ENCODE results near the gene TRAPPC11. TPM values are rescaled to one million over a fixed set of nuclear protein-coding genes. Genes with fewer than 3 reads are reported as not detected.

TRAPPC11 gene
- total and polyA plus RNA-seq, 2 experiments from 2014 or later, result 15.0 to 42.7 TPM

DNA sequence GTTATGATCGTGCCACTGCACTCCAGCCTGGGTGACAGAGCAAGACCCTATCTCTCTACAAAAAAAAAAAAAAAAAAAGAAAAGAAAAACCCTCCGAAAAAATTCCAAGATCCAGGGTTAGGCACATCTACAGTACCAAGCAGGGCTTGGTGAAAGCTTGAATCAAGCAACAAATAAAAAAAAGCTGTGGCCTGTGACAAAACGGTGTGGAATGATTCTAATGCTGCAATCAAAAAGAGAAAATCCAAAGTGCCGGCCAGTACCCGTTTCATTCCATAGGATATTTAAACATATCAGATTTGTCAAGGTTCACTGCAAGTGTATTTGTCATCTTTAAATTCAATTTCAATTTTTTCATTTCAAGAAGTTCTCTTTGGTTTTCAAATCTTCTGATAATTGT, 20.7 kb upstream of the TRAPPC11 start:
- peak overlapping the region; percentile 46; the same call in 1 of the 2 replicates for H3K27ac ChIP-seq (ENCODE audit: low read depth)
- no peak for DNase-seq (ENCODE audit: low spot score)
- no peak overlapping the region for H2AFZ ChIP-seq
- no peak for ATAC-seq
- no peaks in the 10 kb centered on the region for H3K79me2 ChIP-seq (replicated peaks; ENCODE audit: insufficient read depth)
- Mint-ChIP-seq H3K27ac (no peak overlapping the region), H3K36me3 (ENCODE audit: low read depth) (peaks cover 4% of the 10 kb centered on the region; the same call in 1 of the 3 replicates), H3K27me3 (ENCODE audit: insufficient read depth, low read depth, poor library complexity) (no peaks in the 10 kb centered on the region), H3K9me3 (no peaks in the 10 kb centered on the region), H3K4me1 (peaks cover 31% of the 10 kb centered on the region), H3K4me3 (no peak overlapping the region)
- no peak overlapping the region for H3K4me2 ChIP-seq
- peaks cover 31% of the 10 kb centered on the region for H3K4me1 ChIP-seq (ENCODE audit: insufficient read depth)
- H3K27me3 ChIP-seq (ENCODE audit: insufficient read depth), result peaks cover 3% of the 10 kb centered on the region; the same call in 1 of the 2 replicates
- H4K20me1 ChIP-seq (replicated peaks; ENCODE audit: insufficient read depth), result no peaks in the 10 kb centered on the region
- no peaks in the 10 kb centered on the region; the same call in 1 of the 2 replicates for H3F3A ChIP-seq (replicated peaks; ENCODE audit: low read depth)
- no peaks in the 10 kb centered on the region for H3K9me2 ChIP-seq (ENCODE audit: insufficient read depth)
- no peaks in the 10 kb centered on the region for H3K36me3 ChIP-seq (ENCODE audit: insufficient read depth)
- H3K4me3 ChIP-seq, result no peak overlapping the region
- TF ChIP-seq NANOG (IDR thresholded peaks at IDR 0.05; ENCODE audit: borderline replicate concordance) (no peak), CREB1 (CRISPR knock-in tag; IDR thresholded peaks at IDR 0.05; ENCODE audit: low read depth) (no peak), STAT1 (IDR thresholded peaks at IDR 0.05; ENCODE audit: unreplicated experiment) (no peak), JUNB (IDR thresholded peaks at IDR 0.05; ENCODE audit: unreplicated experiment) (no peak)
- TF ChIP-seq, protein P1, sequence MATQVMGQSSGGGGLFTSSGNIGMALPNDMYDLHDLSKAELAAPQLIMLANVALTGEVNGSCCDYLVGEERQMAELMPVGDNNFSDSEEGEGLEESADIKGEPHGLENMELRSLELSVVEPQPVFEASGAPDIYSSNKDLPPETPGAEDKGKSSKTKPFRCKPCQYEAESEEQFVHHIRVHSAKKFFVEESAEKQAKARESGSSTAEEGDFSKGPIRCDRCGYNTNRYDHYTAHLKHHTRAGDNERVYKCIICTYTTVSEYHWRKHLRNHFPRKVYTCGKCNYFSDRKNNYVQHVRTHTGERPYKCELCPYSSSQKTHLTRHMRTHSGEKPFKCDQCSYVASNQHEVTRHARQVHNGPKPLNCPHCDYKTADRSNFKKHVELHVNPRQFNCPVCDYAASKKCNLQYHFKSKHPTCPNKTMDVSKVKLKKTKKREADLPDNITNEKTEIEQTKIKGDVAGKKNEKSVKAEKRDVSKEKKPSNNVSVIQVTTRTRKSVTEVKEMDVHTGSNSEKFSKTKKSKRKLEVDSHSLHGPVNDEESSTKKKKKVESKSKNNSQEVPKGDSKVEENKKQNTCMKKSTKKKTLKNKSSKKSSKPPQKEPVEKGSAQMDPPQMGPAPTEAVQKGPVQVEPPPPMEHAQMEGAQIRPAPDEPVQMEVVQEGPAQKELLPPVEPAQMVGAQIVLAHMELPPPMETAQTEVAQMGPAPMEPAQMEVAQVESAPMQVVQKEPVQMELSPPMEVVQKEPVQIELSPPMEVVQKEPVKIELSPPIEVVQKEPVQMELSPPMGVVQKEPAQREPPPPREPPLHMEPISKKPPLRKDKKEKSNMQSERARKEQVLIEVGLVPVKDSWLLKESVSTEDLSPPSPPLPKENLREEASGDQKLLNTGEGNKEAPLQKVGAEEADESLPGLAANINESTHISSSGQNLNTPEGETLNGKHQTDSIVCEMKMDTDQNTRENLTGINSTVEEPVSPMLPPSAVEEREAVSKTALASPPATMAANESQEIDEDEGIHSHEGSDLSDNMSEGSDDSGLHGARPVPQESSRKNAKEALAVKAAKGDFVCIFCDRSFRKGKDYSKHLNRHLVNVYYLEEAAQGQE (IDR thresholded peaks at IDR 0.05; ENCODE audit: unreplicated experiment), result no peak
- TF ChIP-seq, protein P2, sequence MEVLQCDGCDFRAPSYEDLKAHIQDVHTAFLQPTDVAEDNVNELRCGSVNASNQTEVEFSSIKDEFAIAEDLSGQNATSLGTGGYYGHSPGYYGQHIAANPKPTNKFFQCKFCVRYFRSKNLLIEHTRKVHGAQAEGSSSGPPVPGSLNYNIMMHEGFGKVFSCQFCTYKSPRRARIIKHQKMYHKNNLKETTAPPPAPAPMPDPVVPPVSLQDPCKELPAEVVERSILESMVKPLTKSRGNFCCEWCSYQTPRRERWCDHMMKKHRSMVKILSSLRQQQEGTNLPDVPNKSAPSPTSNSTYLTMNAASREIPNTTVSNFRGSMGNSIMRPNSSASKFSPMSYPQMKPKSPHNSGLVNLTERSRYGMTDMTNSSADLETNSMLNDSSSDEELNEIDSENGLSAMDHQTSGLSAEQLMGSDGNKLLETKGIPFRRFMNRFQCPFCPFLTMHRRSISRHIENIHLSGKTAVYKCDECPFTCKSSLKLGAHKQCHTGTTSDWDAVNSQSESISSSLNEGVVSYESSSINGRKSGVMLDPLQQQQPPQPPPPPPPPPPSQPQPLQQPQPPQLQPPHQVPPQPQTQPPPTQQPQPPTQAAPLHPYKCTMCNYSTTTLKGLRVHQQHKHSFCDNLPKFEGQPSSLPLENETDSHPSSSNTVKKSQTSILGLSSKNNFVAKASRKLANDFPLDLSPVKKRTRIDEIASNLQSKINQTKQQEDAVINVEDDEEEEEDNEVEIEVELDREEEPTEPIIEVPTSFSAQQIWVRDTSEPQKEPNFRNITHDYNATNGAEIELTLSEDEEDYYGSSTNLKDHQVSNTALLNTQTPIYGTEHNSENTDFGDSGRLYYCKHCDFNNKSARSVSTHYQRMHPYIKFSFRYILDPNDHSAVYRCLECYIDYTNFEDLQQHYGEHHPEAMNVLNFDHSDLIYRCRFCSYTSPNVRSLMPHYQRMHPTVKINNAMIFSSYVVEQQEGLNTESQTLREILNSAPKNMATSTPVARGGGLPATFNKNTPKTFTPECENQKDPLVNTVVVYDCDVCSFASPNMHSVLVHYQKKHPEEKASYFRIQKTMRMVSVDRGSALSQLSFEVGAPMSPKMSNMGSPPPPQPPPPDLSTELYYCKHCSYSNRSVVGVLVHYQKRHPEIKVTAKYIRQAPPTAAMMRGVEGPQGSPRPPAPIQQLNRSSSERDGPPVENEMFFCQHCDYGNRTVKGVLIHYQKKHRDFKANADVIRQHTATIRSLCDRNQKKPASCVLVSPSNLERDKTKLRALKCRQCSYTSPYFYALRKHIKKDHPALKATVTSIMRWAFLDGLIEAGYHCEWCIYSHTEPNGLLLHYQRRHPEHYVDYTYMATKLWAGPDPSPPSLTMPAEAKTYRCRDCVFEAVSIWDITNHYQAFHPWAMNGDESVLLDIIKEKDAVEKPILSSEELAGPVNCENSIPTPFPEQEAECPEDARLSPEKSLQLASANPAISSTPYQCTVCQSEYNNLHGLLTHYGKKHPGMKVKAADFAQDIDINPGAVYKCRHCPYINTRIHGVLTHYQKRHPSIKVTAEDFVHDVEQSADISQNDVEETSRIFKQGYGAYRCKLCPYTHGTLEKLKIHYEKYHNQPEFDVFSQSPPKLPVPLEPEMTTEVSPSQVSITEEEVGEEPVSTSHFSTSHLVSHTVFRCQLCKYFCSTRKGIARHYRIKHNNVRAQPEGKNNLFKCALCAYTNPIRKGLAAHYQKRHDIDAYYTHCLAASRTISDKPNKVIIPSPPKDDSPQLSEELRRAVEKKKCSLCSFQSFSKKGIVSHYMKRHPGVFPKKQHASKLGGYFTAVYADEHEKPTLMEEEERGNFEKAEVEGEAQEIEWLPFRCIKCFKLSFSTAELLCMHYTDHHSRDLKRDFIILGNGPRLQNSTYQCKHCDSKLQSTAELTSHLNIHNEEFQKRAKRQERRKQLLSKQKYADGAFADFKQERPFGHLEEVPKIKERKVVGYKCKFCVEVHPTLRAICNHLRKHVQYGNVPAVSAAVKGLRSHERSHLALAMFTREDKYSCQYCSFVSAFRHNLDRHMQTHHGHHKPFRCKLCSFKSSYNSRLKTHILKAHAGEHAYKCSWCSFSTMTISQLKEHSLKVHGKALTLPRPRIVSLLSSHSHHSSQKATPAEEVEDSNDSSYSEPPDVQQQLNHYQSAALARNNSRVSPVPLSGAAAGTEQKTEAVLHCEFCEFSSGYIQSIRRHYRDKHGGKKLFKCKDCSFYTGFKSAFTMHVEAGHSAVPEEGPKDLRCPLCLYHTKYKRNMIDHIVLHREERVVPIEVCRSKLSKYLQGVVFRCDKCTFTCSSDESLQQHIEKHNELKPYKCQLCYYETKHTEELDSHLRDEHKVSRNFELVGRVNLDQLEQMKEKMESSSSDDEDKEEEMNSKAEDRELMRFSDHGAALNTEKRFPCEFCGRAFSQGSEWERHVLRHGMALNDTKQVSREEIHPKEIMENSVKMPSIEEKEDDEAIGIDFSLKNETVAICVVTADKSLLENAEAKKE (CRISPR knock-in tag; IDR thresholded peaks at IDR 0.05), result no peak

Measured in GM23338 (cell line).